NCI-H146 treated with DMSO at 0.1 percent for 48 hours (cell line): ENCODE results near the gene RAB11FIP3.
"Not testable (repeated sequence)": the region's sequence is repeated elsewhere in the genome, so short reads cannot be mapped to it uniquely, and the experiment has no call there.

Experiments used
- DNase-seq: peaks from one replicate; lab custom pipeline; 2025; ENCODE audit not compliant: unreplicated experiment; lab: John Stamatoyannopoulos, UW

The RAB11FIP3 gene

GRCh38 chr16:425082-425718, at the start of gene RAB11FIP3:
Gene RAB11FIP3 (plus strand): TSS chr16:425649. CDS start chr16:426007, 358 bp downstream.
- peak; percentile 71 for DNase-seq

GRCh38 chr16:375927-376816, 49.3 kb upstream of the RAB11FIP3 start:
- no peak for DNase-seq

GRCh38 chr16:376817-377418, 48.5 kb upstream of the RAB11FIP3 start:
- DNase-seq = no peak

GRCh38 chr16:377419-377951, 48.0 kb upstream of the RAB11FIP3 start:
- no peak for DNase-seq

- DNase-seq = not testable (repeated sequence)
Measured at GRCh38 chr16:378113-378820, 47.2 kb upstream of the RAB11FIP3 start.

- no peak for DNase-seq
Measured at GRCh38 chr16:378821-379182, 46.6 kb upstream of the RAB11FIP3 start.

GRCh38 chr16:379183-379960, 46.1 kb upstream of the RAB11FIP3 start:
- DNase-seq = peak; percentile 95

- no peak for DNase-seq
Measured at GRCh38 chr16:379961-380761, 45.3 kb upstream of the RAB11FIP3 start.

- DNase-seq = no peak
Measured at GRCh38 chr16:380762-381011, 44.8 kb upstream of the RAB11FIP3 start.

- no peak for DNase-seq
Measured at GRCh38 chr16:381012-381788, 44.2 kb upstream of the RAB11FIP3 start.

- DNase-seq = no peak
Measured at GRCh38 chr16:381789-382717, 43.4 kb upstream of the RAB11FIP3 start, which contains the start of gene PGAP6. Gene PGAP6 (minus strand): TSS chr16:381978. CDS start chr16:381821, 157 bp downstream.

GRCh38 chr16:383326-384051, 42.0 kb upstream of the RAB11FIP3 start:
- DNase-seq = no peak

- DNase-seq = no peak
Measured at GRCh38 chr16:386641-387156, 38.8 kb upstream of the RAB11FIP3 start.

- not testable (repeated sequence) for DNase-seq
Measured at GRCh38 chr16:387761-388666, 37.4 kb upstream of the RAB11FIP3 start.

- DNase-seq = no peak
Measured at GRCh38 chr16:389352-389751, 36.1 kb upstream of the RAB11FIP3 start.

- peak; percentile 29 for DNase-seq
Measured at GRCh38 chr16:391885-392335, 33.5 kb upstream of the RAB11FIP3 start.
